ENCODE measurements around the gene RAD51B.

Gene RAD51B

GRCh38 chr14:68596211-68596610 is 776.6 kb downstream of the RAD51B start:
- no peak for DNase-seq

- no peak for DNase-seq
Observed at GRCh38 chr14:68596701-68597100, 777.1 kb downstream of the RAD51B start.

DNA sequence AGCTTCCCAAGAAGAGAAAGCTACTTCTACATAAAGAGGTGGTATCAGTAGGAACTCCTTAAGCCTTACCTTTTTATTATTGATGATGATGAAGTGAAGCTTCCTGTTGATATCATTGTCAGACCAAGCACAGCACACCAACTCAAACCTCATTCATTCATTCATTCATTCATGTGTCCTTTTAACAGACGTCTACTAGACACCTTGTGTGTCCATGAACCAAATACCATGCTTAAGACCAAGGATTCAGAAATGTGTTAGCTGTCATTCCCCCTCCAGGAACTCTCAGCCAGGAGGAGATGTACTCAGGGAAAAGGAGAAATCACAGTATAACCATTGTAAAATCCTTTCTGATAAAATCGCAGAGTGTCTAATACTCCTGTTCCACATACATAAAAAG is 778.5 kb downstream of the RAD51B start:
- no peak for DNase-seq

DNA sequence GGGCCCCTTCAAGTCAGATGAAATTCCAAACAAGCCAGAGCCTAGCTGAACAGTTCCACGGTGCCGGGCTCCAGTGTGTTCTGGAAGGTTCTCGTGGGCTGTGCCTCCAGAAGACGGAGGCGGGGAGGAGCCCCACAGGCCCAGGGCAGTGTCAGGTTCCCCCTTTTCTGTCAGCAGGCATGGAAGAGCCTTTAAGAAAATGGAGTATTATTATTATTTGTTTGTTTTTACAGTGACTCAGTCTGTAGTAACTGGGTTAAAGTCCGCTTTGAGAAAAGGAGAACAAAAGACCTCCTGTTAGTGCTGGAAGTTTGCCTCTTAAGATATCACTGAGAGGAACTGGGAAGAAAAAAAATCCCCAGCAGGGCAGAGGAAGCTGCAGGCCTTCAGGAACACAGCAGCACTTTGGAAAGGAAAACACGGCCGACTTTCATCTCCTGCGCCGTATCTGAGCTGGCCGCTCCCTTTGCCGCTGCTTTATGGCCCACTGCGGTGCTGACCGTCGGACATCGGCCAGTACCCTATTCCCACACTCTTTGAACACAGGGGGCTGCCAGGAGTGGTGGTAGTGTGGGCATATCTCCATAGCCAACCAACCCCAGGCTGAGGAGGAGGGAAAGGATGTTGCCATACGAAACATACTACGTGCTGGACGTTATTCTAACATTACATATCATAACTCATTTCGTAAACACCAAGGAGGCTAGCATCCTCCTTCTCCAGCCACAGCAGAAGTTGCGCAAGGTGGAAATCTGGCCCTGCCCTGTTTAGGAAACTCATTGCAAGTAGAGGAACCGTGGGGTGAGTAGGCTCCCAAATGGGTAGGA is 779.3 kb downstream of the RAD51B start:
- DNase-seq: no peak

DNA sequence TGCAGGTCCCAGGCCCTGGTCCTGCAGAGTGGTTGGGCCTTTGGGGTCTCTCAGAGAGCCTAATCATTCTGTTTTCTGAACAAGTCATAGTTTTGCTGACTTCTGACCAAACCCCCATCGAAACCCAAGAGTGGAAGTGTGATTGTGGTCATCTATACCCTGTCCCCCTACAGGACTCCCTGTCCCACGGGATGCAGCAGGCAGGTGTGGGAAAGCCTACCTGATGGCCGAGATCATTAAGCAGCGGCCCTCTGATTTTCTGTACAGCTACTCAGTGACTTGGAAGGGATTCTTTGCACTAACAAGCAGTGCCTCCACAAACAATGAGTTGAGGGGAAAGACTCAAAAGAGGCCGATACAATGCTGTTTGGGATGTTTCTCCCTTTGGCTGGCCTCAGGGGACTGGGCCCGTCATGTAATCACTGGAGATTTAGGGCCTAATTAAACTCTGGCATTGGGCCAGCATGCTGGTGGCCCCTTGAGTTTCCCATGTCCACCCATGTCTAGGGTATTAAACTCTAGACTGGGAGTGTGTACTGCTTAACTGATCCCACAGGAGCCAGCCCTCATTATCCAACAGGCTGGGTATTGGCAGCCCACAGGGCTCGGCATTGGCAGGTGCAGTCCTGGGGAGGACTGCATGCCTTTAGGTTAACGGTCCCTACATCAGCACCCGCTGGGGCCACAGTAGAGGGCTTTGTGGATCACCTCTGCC is 780.5 kb downstream of the RAD51B start:
- no peak for DNase-seq

DNA sequence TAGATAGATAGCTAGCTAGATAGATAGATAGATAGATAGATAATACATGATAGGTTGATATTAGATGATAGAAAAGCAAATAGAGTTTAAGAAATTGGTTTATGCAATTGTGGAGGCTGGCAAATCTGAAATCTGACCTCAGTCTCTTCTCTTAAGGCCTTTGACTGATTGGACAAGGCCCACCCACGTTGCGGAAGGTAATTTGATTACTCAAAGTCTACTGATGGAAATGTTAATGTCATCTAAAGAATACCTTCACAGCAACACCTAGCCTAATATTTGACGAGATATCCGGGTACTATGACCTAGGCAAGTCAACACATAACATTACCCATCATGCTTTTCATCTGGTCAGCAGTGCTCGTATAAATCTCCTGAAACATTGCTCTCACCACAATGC is 782.9 kb downstream of the RAD51B start:
- DNase-seq: no peak

- no peak for DNase-seq
Observed at GRCh38 chr14:68603533-68604360, 784.2 kb downstream of the RAD51B start.

DNA sequence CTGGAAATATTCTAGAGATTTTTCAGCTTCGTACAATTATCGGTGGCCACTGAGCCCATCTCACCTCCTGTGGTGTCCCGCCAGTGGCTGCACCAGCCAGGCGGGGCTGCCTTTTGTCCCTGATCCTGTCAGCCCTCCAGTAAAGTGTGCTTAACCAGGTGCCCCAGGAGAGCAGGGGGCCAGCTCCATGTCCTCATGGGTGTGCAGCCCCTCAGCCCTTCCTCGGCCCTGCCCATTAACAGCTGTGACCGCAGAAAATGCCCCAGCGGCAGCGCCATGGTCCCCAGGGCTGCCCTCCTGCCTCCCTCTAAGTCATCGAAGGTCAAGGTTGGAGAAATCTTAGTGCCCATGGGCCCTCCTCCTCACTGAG is 784.8 kb downstream of the RAD51B start:
- no peak for DNase-seq

DNA sequence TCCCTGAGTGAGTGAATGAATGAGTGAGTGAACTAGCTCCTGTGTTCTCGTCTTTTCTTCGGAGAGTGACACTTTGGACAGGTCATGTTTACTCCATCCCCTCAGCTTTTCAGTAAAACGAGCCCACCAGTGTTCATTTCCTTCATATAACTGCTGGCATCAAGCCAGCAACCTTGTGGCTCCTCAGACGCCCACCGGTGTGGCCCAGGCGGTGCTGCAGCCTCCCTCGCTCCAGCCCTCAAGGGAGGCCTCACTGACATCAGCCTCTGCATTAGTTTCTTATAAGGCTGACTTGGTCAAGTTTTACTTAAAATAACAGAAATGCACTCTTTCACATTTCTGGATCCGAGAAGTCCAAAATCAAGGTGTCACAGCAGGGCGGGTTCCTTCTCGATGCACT is 785.2 kb downstream of the RAD51B start:
- no peak for DNase-seq

DNA sequence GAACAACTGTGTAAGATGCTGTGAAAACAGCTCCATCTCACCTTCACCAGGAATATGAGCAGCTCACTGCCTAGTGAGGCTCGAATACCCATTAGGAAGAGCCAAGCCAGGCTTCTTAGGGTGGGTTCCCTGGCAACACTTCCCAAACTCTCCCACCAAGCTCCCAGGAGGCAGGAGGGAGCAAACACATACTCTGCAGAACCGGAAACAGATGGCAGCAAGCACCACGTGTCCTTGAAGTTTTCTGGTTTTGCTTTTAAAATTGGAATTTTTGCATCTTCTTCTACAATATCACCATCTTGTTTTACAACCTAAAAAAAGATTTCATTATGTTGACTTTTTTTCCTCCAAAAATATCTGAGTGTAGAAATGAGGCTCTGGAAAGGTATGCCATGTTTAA is 786.6 kb downstream of the RAD51B start:
- no peak for DNase-seq

GRCh38 chr14:68606644-68607043 is 787.1 kb downstream of the RAD51B start:
- DNase-seq: no peak

GRCh38 chr14:68607081-68607866 is 787.7 kb downstream of the RAD51B start:
- no peak for DNase-seq

- no peak for DNase-seq
Observed at GRCh38 chr14:68607867-68608573, 788.4 kb downstream of the RAD51B start.

DNA sequence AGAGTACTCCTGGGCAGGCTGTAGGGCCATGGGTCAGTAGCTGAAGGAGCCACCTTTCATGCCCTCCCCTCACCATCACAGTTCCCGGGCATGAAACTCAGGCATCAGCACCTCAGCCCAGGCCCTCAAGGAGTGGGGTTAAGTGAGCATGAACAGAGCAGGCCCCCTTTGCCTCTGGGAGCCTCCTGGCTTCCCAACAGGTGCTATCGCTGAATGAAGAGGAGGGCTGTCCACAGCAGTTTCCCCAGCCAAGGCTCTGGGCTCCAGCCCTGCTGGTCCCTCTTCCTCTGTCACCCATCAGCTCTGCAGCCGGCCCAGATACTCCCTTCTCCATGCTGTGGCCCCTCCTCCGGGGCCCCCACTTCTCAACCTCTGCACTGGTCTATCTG is 789.0 kb downstream of the RAD51B start:
- no peak for DNase-seq

GRCh38 chr14:68609012-68609411 is 789.4 kb downstream of the RAD51B start:
- no peak for DNase-seq

GRCh38 chr14:68610251-68610793 is 790.7 kb downstream of the RAD51B start:
- DNase-seq: no peak

- no peak for DNase-seq
Observed at GRCh38 chr14:68611599-68611998, 792.0 kb downstream of the RAD51B start.

DNA sequence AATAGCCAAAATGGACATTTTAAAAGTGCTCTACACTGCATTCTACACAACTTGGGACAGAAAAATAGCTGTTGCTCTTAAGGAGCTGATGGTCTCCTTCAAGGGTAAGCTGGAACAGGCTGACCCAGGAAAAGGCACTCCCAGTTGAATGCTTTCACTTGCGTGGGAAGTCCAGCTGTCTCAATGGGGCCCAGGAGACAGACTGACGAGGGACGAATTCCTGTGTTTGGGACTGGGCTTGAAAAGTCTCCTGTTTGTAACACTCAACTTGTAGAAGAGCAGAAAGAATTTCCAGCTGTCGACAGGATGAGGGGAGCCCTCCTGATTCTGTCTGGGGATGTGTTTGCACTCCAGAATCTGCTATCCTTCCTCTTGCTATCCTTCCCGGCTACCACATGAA is 792.5 kb downstream of the RAD51B start:
- no peak for DNase-seq

- no peak for DNase-seq
Observed at GRCh38 chr14:68616221-68616902, 796.8 kb downstream of the RAD51B start.

DNA sequence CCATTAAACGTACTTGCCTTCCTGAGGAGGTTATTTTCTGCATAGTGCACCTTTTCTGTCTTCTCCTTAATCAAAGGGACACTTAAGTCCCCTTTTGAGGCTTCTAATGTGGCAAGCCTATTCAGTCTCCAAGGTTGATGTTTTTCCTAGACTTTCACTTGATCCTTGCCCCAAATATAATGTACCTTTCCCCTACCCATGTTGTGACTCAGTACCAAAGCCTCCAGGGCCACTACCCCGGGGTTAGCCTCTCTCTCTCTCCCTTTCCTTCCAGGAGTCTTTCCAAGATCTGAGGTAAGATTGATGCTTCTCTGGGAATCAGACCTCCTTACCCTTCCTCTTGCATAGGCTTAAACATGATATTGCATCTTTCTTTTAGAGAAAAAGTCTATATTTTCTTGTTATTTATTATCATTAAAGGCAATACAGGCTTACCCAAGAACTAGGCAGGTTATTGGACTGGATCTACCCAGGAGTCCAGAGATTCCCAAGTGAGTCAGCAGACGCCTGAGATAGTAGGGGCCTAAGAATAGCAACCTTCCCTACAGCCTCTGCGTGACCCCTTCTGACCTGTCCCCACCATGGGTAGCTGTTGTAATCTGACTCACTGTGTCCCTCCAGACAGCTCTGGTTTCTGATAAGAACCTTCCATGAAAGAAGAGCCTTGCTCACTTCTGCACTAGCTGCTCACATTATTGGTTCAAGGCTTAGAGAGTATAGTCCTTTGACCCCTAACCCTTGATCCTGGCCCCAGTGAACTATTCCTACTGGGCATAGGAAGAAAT is 800.4 kb downstream of the RAD51B start:
- no peak for DNase-seq

Measured in NCI-H2029 treated with DMSO at 0.1 percent for 48 hours (cell line).